ENCODE data around the gene RHOBTB3.

The RHOBTB3 gene

GRCh38 chr5:95770830-95771708 lies 39.9 kb downstream of the RHOBTB3 start:
- DNase-seq = no peak

- DNase-seq = no peak
Observed at GRCh38 chr5:95771892-95772291, 40.8 kb downstream of the RHOBTB3 start.

- DNase-seq = no peak
Observed at GRCh38 chr5:95773335-95774059, 42.4 kb downstream of the RHOBTB3 start.

GRCh38 chr5:95777441-95777840 lies 46.3 kb downstream of the RHOBTB3 start:
- DNase-seq = no peak

GRCh38 chr5:95778713-95779436 lies 47.7 kb downstream of the RHOBTB3 start:
- no peak for DNase-seq

GRCh38 chr5:95779611-95780010 lies 48.5 kb downstream of the RHOBTB3 start:
- DNase-seq = no peak

GRCh38 chr5:95780597-95780996 lies 49.5 kb downstream of the RHOBTB3 start:
- DNase-seq = no peak

- peak; percentile 86 for DNase-seq
Observed at GRCh38 chr5:95781101-95781583, 50.0 kb downstream of the RHOBTB3 start.

GRCh38 chr5:95782181-95782580 lies 51.0 kb downstream of the RHOBTB3 start:
- DNase-seq = no peak

- DNase-seq = no peak
Observed at GRCh38 chr5:95783661-95784060, 52.5 kb downstream of the RHOBTB3 start.

GRCh38 chr5:95784514-95785302 lies 53.6 kb downstream of the RHOBTB3 start:
- no peak for DNase-seq

GRCh38 chr5:95786821-95787418 lies 55.8 kb downstream of the RHOBTB3 start:
- DNase-seq = no peak

GRCh38 chr5:95788493-95788892 lies 57.4 kb downstream of the RHOBTB3 start:
- DNase-seq = no peak

- DNase-seq = no peak
Observed at GRCh38 chr5:95791751-95792150, 60.6 kb downstream of the RHOBTB3 start.

- DNase-seq = no peak
Observed at GRCh38 chr5:95794070-95794516, 63.0 kb downstream of the RHOBTB3 start.

- no peak for DNase-seq
Observed at GRCh38 chr5:95797301-95797700, 66.2 kb downstream of the RHOBTB3 start.

- no peak for DNase-seq
Observed at GRCh38 chr5:95798048-95798447, 66.9 kb downstream of the RHOBTB3 start.

GRCh38 chr5:95798545-95798944 lies 67.4 kb downstream of the RHOBTB3 start:
- DNase-seq = no peak

- DNase-seq = no peak
Observed at GRCh38 chr5:95799191-95799835, 68.2 kb downstream of the RHOBTB3 start.

GRCh38 chr5:95800553-95800952 lies 69.4 kb downstream of the RHOBTB3 start:
- no peak for DNase-seq

- DNase-seq = no peak
Observed at GRCh38 chr5:95801532-95801931, 70.4 kb downstream of the RHOBTB3 start.

All from activated CD8-positive, alpha-beta memory T cell treated with anti-CD3 and anti-CD28 coated beads for 24 hours (primary cell).